OCI-LY3 (cell line): ENCODE data around the gene CRYBG3.

Experiments used
- CTCF ChIP-seq: fragments of 200-600, 300-600 bp; sonication (generic); IDR thresholded peaks from 2 replicates; pipeline ENCODE4 v1.5.1; 2014; ENCODE audit warnings: antibody characterized with exemption, low read length, low read depth
- EZH2phosphoT487 ChIP-seq: fragments of 200-600 bp; shearing (Covaris generic); IDR thresholded peaks from 2 replicates; pipeline ENCODE4 v1.6.1; 2018; ENCODE audit warnings: antibody characterized with exemption, mixed run types, low read depth

- no peak for TF ChIP-seq CTCF
- TF ChIP-seq EZH2phosphoT487, result no peak
These were observed 136.6 kb downstream of the CRYBG3 start for GRCh38 chr3:97958396-97958795.
